Measurements from ENCODE around the gene ZFYVE28.
"Not testable (repeated sequence)": the region's sequence is repeated elsewhere in the genome, so short reads cannot be mapped to it uniquely, and the experiment has no call there.

The ZFYVE28 gene

GRCh38 chr4:2283199-2283711, 135.2 kb downstream of the ZFYVE28 start:
- DNase-seq, result no peak

GRCh38 chr4:2281575-2282343, 136.7 kb downstream of the ZFYVE28 start:
- DNase-seq, result no peak

- DNase-seq, result no peak
Observed at GRCh38 chr4:2280531-2281300, 137.7 kb downstream of the ZFYVE28 start.

- DNase-seq, result no peak
Observed at GRCh38 chr4:2277956-2278355, 140.5 kb downstream of the ZFYVE28 start.

GRCh38 chr4:2276581-2277325, 141.7 kb downstream of the ZFYVE28 start:
- DNase-seq, result no peak

- no peak for DNase-seq
Observed at GRCh38 chr4:2275546-2276251, 142.7 kb downstream of the ZFYVE28 start.

- not testable (repeated sequence) for DNase-seq
Observed at GRCh38 chr4:2275044-2275397, 143.4 kb downstream of the ZFYVE28 start.

- no peak for DNase-seq
Observed at GRCh38 chr4:2274320-2275043, 144.0 kb downstream of the ZFYVE28 start.

- no peak for DNase-seq
Observed at GRCh38 chr4:2273657-2274319, 144.7 kb downstream of the ZFYVE28 start.

GRCh38 chr4:2273221-2273620, 145.2 kb downstream of the ZFYVE28 start:
- DNase-seq, result no peak

- DNase-seq, result no peak
Observed at GRCh38 chr4:2272828-2273120, 145.7 kb downstream of the ZFYVE28 start.

- no peak for DNase-seq
Observed at GRCh38 chr4:2272026-2272827, 146.2 kb downstream of the ZFYVE28 start.

GRCh38 chr4:2271279-2272025, 147.0 kb downstream of the ZFYVE28 start:
- no peak for DNase-seq

GRCh38 chr4:2270341-2271165, 147.9 kb downstream of the ZFYVE28 start:
- DNase-seq, result no peak

- DNase-seq, result no peak
Observed at GRCh38 chr4:2269618-2270163, 148.8 kb downstream of the ZFYVE28 start.

GRCh38 chr4:2269206-2269531, 149.3 kb downstream of the ZFYVE28 start:
- no peak for DNase-seq

- DNase-seq, result no peak
Observed at GRCh38 chr4:2268357-2269205, 149.9 kb downstream of the ZFYVE28 start.

GRCh38 chr4:2267841-2268240, 150.6 kb downstream of the ZFYVE28 start:
- no peak for DNase-seq
